ENCODE measurements around the gene SPEM3. TPM values are rescaled to one million over a fixed set of nuclear protein-coding genes. Genes with fewer than 3 reads are reported as not detected.
A peak's percentile ranks its signal among the peaks of the same experiment; 100 is the strongest.

SPEM3 gene
- total and polyA plus RNA-seq, 2 of the 13 experiments (the other 11 are each of a cell fraction or from before 2014, with no cell fraction given): not detected

- no peak for TF ChIP-seq ARID3A (IDR thresholded peaks at IDR 0.05; ENCODE audit: low read depth, low read length)
- no peak; the same call in 1 of the 2 replicates for TF ChIP-seq ZNF563 (CRISPR knock-in tag; IDR thresholded peaks at IDR 0.05)
- TF ChIP-seq FOSL2 (CRISPR knock-in tag; IDR thresholded peaks at IDR 0.05): no peak
- no peak for TF ChIP-seq ATM (IDR thresholded peaks at IDR 0.05; ENCODE audit: borderline replicate concordance)
- TF ChIP-seq REXO4 (CRISPR knock-in tag; IDR thresholded peaks at IDR 0.05; ENCODE audit: borderline replicate concordance): no peak; the same call in 1 of the 2 replicates
- no peak for TF ChIP-seq BATF2 (CRISPR knock-in tag; IDR thresholded peaks at IDR 0.05)
- TF ChIP-seq ZNF850 (CRISPR knock-in tag; conservative IDR thresholded peaks at IDR 0.05): no peak
- no peak; the same call in 1 of the 2 replicates for TF ChIP-seq ZFP91 (CRISPR knock-in tag; IDR thresholded peaks at IDR 0.05; ENCODE audit: borderline replicate concordance)
- TF ChIP-seq HDAC1 (CRISPR knock-in tag; IDR thresholded peaks at IDR 0.05): peak; percentile 67
- peak; percentile 38; the same call in 1 of the 2 replicates for TF ChIP-seq ZNF776 (CRISPR knock-in tag; IDR thresholded peaks at IDR 0.05)
- TF ChIP-seq PRDM10 (CRISPR knock-in tag; IDR thresholded peaks at IDR 0.05; ENCODE audit: low read depth): no peak
- 0 out of 2 replicates have a peak, but pooled peaks have one; percentile 67 for TF ChIP-seq ZNF274 (CRISPR knock-in tag; IDR thresholded peaks at IDR 0.05)
- TF ChIP-seq DBP (CRISPR knock-in tag; IDR thresholded peaks at IDR 0.05; ENCODE audit: not compliant biosample characterization): no peak
- TF ChIP-seq TRIM24 (CRISPR knock-in tag; IDR thresholded peaks at IDR 0.05): no peak
- no peak for TF ChIP-seq SMAD9 (CRISPR knock-in tag; IDR thresholded peaks at IDR 0.05)
- TF ChIP-seq PRPF4 (IDR thresholded peaks at IDR 0.05; ENCODE audit: low read depth, low read length, poor library complexity, severe bottlenecking): no peak
- TF ChIP-seq ZNF607 (CRISPR knock-in tag; IDR thresholded peaks at IDR 0.05; ENCODE audit: borderline replicate concordance): no peak; the same call in 1 of the 2 replicates
- no peak for TF ChIP-seq ZFP37 (CRISPR knock-in tag; IDR thresholded peaks at IDR 0.05; ENCODE audit: borderline replicate concordance)
Observed at GRCh38 chr17:7394452-7395191, 34.0 kb upstream of the SPEM3 start, which contains the start of gene PLSCR3 (continued).

Data from HepG2 (cell line).